ENCODE measurements around the gene GARS1. TPM values are rescaled to one million over a fixed set of nuclear protein-coding genes. Genes with fewer than 3 reads are reported as not detected.

The GARS1 gene
- polyA plus RNA-seq, 1 donor from 2014 or later = 79.1 TPM

GRCh38 chr7:30595436-30596013 is 847 bp downstream of the GARS1 start:
- Mint-ChIP-seq H3K9me3 (no peaks in the 10 kb centered on the region), H3K27ac (peak overlapping the region; percentile 98 to 99 (median 98)), H3K36me3 (peaks cover 2% of the 10 kb centered on the region), H3K4me1 (peaks cover 32 to 47% (median 41%) of the 10 kb centered on the region in 3 donors), H3K4me3 (peak overlapping the region; percentile 95 to 98 (median 98)), H3K27me3 (no peaks in the 10 kb centered on the region)

- Mint-ChIP-seq H3K4me1 (peaks cover 32 to 45% (median 40%) of the 10 kb centered on the region in 3 donors), H3K9me3 (no peaks in the 10 kb centered on the region), H3K4me3 (peak overlapping the region; percentile 95 to 98 (median 98)), H3K27ac (peak overlapping the region; percentile 98 to 99 (median 98)), H3K36me3 (peaks cover 2% of the 10 kb centered on the region), H3K27me3 (no peaks in the 10 kb centered on the region)
These were observed 1.4 kb downstream of the GARS1 start for GRCh38 chr7:30596014-30596641.

- H3K4me3 Mint-ChIP-seq = peak overlapping the region; percentile 95 to 98 (median 98)
- H3K27ac Mint-ChIP-seq = peak overlapping the region in 1 of 3 donors; percentile 98
- peaks cover 28 to 39% (median 34%) of the 10 kb centered on the region in 3 donors for H3K4me1 Mint-ChIP-seq
- H3K36me3 Mint-ChIP-seq = peaks cover 2% of the 10 kb centered on the region
- H3K27me3 Mint-ChIP-seq = no peaks in the 10 kb centered on the region
- no peaks in the 10 kb centered on the region for H3K9me3 Mint-ChIP-seq
These were observed 2.0 kb downstream of the GARS1 start for GRCh38 chr7:30596721-30597120.

GRCh38 chr7:30598121-30598876 is 3.6 kb downstream of the GARS1 start:
- no peak overlapping the region for H3K27ac Mint-ChIP-seq
- peaks cover 3% of the 10 kb centered on the region for H3K36me3 Mint-ChIP-seq
- H3K4me1 Mint-ChIP-seq = peaks cover 23 to 36% (median 23%) of the 10 kb centered on the region in 3 donors
- H3K27me3 Mint-ChIP-seq = no peaks in the 10 kb centered on the region
- no peaks in the 10 kb centered on the region for H3K9me3 Mint-ChIP-seq
- H3K4me3 Mint-ChIP-seq = peak overlapping the region in 2 of 4 donors; percentile 47 to 67

GRCh38 chr7:30604901-30605300 is 10.2 kb downstream of the GARS1 start:
- peaks cover 16% of the 10 kb centered on the region for H3K36me3 Mint-ChIP-seq
- peak overlapping the region in 1 of 3 donors; percentile 22 for H3K27ac Mint-ChIP-seq
- H3K4me1 Mint-ChIP-seq = peaks cover 0 to 6% (median 4%) of the 10 kb centered on the region in 3 donors
- no peaks in the 10 kb centered on the region for H3K9me3 Mint-ChIP-seq
- H3K27me3 Mint-ChIP-seq = no peaks in the 10 kb centered on the region
- no peak overlapping the region for H3K4me3 Mint-ChIP-seq

GRCh38 chr7:30605832-30606231 is 11.2 kb downstream of the GARS1 start:
- Mint-ChIP-seq H3K27me3 (no peaks in the 10 kb centered on the region), H3K36me3 (peaks cover 16% of the 10 kb centered on the region), H3K4me1 (peaks cover 0 to 6% (median 4%) of the 10 kb centered on the region in 3 donors), H3K27ac (no peak overlapping the region), H3K4me3 (no peak overlapping the region), H3K9me3 (no peaks in the 10 kb centered on the region)

GRCh38 chr7:30612658-30613265 is 18.1 kb downstream of the GARS1 start:
- Mint-ChIP-seq H3K9me3 (no peaks in the 10 kb centered on the region), H3K27me3 (no peaks in the 10 kb centered on the region), H3K36me3 (peaks cover 9% of the 10 kb centered on the region), H3K27ac (no peak overlapping the region), H3K4me1 (no peaks in the 10 kb centered on the region), H3K4me3 (no peak overlapping the region)

- H3K36me3 Mint-ChIP-seq = peaks cover 5% of the 10 kb centered on the region
- no peak overlapping the region for H3K4me3 Mint-ChIP-seq
- H3K9me3 Mint-ChIP-seq = no peaks in the 10 kb centered on the region
- H3K27me3 Mint-ChIP-seq = no peaks in the 10 kb centered on the region
- peak overlapping the region in 2 of 3 donors; percentile 1 to 88 for H3K27ac Mint-ChIP-seq
- no peaks in the 10 kb centered on the region for H3K4me1 Mint-ChIP-seq
These were observed 19.0 kb downstream of the GARS1 start for GRCh38 chr7:30613366-30614325.

GRCh38 chr7:30616318-30616717 is 21.6 kb downstream of the GARS1 start:
- peaks cover 2% of the 10 kb centered on the region for H3K36me3 Mint-ChIP-seq
- H3K27ac Mint-ChIP-seq = no peak overlapping the region
- no peaks in the 10 kb centered on the region for H3K27me3 Mint-ChIP-seq
- no peaks in the 10 kb centered on the region for H3K9me3 Mint-ChIP-seq
- H3K4me3 Mint-ChIP-seq = no peak overlapping the region
- no peaks in the 10 kb centered on the region for H3K4me1 Mint-ChIP-seq

GRCh38 chr7:30617359-30617758 is 22.7 kb downstream of the GARS1 start:
- peaks cover 8% of the 10 kb centered on the region for H3K36me3 Mint-ChIP-seq
- no peaks in the 10 kb centered on the region for H3K9me3 Mint-ChIP-seq

GRCh38 chr7:30618080-30618676 is 23.5 kb downstream of the GARS1 start:
- Mint-ChIP-seq H3K27ac (no peak overlapping the region), H3K27me3 (no peaks in the 10 kb centered on the region), H3K9me3 (no peaks in the 10 kb centered on the region), H3K4me1 (no peaks in the 10 kb centered on the region), H3K36me3 (peaks cover 8% of the 10 kb centered on the region), H3K4me3 (no peak overlapping the region)

More at GRCh38 chr7:30617359-30617758, 22.7 kb downstream of the GARS1 start:
- no peaks in the 10 kb centered on the region for H3K4me1 Mint-ChIP-seq
- no peaks in the 10 kb centered on the region for H3K27me3 Mint-ChIP-seq
- no peak overlapping the region for H3K27ac Mint-ChIP-seq
- H3K4me3 Mint-ChIP-seq = no peak overlapping the region

- peaks cover 8% of the 10 kb centered on the region for H3K36me3 Mint-ChIP-seq
- H3K9me3 Mint-ChIP-seq = no peaks in the 10 kb centered on the region
- no peak overlapping the region for H3K4me3 Mint-ChIP-seq
- H3K4me1 Mint-ChIP-seq = no peaks in the 10 kb centered on the region
- no peaks in the 10 kb centered on the region for H3K27me3 Mint-ChIP-seq
- no peak overlapping the region for H3K27ac Mint-ChIP-seq
These were observed 24.3 kb downstream of the GARS1 start for GRCh38 chr7:30618961-30619360.

GRCh38 chr7:30625283-30625682 is 30.6 kb downstream of the GARS1 start:
- Mint-ChIP-seq H3K27ac (no peak overlapping the region), H3K4me3 (no peak overlapping the region), H3K9me3 (no peaks in the 10 kb centered on the region), H3K4me1 (no peaks in the 10 kb centered on the region), H3K36me3 (peaks cover 8% of the 10 kb centered on the region), H3K27me3 (no peaks in the 10 kb centered on the region)

GRCh38 chr7:30627026-30627425 is 32.3 kb downstream of the GARS1 start:
- Mint-ChIP-seq H3K27ac (no peak overlapping the region), H3K36me3 (peaks cover 5% of the 10 kb centered on the region), H3K27me3 (no peaks in the 10 kb centered on the region), H3K9me3 (no peaks in the 10 kb centered on the region), H3K4me1 (no peaks in the 10 kb centered on the region), H3K4me3 (no peak overlapping the region)

Data from IgD-negative memory B cell (primary cell).